GM19035 (cell line): ENCODE results near the gene OR10K2.
"Not testable (repeated sequence)": the region's sequence is repeated elsewhere in the genome, so short reads cannot be mapped to it uniquely, and the experiment has no call there.

Source experiments
- ATAC-seq: cut with Tn5 transposase; IDR thresholded peaks from one replicate; pipeline ENCODE4 v1.9.1; 2021; ENCODE audit not compliant: unreplicated experiment

The OR10K2 gene

GRCh38 chr1:158426137-158426536, at the start of gene OR10K2:
TSS of gene OR10K2 (minus strand) at chr1:158426237. CDS start at chr1:158420866, 5,371 bp downstream.
- ATAC-seq = no peak

- ATAC-seq = no peak
Observed at GRCh38 chr1:158471920-158472319, 45.9 kb upstream of the OR10K2 start, which contains the start of gene OR10R2. TSS of gene OR10R2 (plus strand) at chr1:158472220. CDS start at chr1:158472326, 106 bp downstream.

DNA sequence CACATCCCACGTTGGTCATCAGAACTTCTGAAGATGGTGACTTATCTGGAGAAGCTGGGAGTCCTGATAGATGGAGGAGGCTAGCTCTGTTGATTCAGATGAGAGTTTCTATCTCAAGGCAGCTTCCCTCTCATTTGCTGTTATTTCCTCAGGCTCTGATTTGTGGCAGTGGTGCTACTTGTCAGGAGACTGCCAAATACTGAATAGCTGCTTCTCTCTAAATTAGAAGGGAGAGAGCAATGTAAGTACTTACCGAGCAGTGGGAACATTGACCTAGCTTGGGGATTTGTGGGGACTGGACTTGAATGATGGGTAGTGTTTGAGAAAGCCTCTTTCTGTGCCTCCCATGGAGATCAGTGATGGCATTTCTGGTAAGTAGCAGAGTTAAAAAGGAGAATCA, 35.5 kb upstream of the OR10K2 start, which contains the start of gene OR10K1:
Gene OR10K1 (plus strand): TSS at position 301 of the 400 bp plus-strand sequence. CDS start 3,728 bp downstream, outside the sequence.
- ATAC-seq = no peak

- no peak for ATAC-seq
Observed at GRCh38 chr1:158458263-158458662, 32.2 kb upstream of the OR10K2 start.

- ATAC-seq = no peak
Observed at GRCh38 chr1:158457246-158457645, 31.2 kb upstream of the OR10K2 start.

DNA sequence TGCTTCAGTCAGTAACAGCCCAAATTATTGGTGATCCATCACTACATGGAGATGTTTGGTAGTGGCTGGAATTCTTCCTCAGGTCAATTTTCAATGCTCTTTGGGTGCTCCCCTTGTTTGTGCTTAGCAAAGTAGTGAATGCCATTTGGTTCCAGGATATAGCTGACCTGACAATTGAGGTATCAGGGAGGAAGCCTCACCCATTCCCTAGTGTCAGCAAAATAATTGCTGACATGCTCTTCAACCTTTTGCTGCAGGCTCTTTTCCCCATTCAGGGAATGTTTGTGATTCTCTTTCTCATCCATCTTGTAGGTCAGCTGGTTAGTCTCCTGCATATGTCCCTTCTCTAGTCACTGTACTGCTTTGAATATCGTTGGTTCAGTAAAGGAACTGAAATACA, 28.5 kb upstream of the OR10K2 start:
- ATAC-seq = no peak

- no peak for ATAC-seq
Observed at GRCh38 chr1:158445376-158445775, 19.3 kb upstream of the OR10K2 start.

GRCh38 chr1:158434741-158435140, 8.7 kb upstream of the OR10K2 start:
- ATAC-seq = no peak

- not testable (repeated sequence) for ATAC-seq
Observed at GRCh38 chr1:158430163-158430562, 4.1 kb upstream of the OR10K2 start.

DNA sequence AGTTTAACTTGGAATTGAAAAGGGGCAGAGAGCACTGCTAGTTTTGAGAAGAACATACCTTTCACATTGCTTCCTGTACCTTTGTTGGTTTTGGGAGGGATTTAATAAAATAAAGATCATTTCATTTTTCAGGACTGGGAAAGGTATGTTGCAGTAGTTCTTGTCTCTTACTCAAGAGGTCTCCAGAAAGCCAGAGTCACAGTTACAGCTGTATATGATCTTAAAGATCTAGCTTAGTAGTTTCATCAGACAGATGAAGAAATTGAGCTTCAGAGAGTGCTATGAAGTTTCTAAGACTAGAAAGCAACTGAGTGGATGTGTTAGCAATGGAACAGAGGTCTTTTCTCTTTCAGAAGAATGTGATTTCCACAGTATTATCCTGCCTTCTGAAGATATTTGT, 1.0 kb downstream of the OR10K2 start:
- ATAC-seq = no peak

- no peak for ATAC-seq
Observed at GRCh38 chr1:158422212-158422611, 3.8 kb downstream of the OR10K2 start.

GRCh38 chr1:158417586-158417985, 8.5 kb downstream of the OR10K2 start:
- no peak for ATAC-seq

DNA sequence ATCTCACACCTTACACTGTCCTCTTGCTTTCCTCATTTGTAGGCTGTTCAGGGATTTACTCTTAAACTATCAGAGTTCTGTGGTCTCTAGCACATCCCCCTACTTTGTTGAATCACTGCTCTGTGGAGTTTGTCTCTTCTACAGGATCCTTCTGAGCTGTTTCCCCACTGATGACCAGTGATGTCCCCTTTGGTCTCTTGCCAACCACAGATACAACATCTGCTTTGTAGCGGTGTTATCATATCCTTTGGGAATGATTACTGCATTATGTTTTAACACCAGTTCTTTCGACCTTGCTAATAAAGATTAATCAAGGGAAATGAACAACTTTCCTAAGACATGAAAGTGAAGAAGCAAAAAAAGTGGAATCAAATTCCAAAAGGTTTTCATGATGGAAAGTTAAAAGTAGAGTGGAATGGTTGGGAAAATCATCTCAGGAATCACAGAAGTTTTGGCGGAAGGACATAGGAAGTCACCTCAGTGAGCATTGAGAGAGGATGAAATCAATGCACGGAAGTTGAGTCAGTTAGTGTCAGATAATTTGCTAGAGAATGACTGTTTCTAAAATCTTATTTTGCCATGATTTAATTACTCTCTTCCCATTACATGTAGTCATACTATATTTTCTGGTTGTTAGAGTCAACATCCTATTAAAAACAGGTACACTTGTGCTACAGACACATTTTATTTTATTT, 11.2 kb downstream of the OR10K2 start:
- no peak for ATAC-seq

- no peak for ATAC-seq
Observed at GRCh38 chr1:158407092-158407491, 18.9 kb downstream of the OR10K2 start.

DNA sequence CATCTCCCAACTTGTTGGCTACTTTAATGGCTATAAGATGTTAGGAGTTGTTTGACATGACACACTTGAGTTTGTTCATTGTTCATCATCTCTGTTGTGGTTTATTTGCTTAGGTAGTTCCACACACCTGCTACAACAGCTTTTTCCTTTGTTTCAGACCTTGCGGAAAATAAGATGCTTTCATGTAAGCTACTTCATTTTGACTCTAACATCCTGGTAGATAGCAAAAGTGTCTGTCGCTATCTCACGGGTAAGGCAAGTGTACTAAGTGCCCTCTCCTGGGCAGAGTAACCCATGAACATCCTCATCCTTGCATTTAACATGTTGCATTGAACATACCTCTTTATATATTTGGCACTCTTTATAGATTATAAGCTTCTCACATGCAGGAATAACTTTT, 25.2 kb downstream of the OR10K2 start:
- no peak for ATAC-seq

DNA sequence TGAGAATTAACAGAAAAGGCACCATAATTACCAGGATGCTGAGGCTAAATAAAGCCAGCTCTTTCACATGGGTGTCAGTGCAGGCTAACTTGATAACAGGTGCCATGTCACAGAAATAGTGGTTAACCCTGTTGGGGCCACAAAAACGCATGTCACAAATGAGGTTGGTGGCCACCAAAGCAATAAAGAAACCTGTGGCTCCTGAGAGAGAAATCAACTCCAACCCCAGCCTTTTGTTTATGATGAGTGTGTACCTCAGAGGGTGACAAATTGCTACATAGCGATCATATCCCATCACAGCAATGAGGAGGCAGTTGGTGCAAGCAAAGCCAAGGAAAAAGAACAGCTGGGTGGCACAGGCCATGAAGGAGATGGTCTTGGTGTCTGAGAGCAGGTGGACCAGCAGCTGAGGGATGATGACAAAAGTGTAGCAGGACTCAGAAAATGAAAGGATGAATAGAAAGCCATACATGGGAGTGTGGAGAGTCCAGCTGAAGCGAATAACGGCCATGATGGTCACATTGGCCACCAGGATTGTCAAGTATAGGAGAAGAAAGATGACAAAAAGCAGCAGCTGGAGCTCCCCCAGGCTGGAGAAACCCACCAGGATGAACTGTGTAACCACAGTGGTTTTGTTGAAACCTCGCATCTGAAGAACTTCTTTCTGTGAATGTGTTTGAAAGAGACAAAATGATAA, 27.1 kb downstream of the OR10K2 start, which contains the start of gene OR10T2:
Gene OR10T2 (minus strand): TSS at position 649 of the 697 bp plus-strand sequence. CDS start 0 bp downstream, at position 649.
- no peak for ATAC-seq

DNA sequence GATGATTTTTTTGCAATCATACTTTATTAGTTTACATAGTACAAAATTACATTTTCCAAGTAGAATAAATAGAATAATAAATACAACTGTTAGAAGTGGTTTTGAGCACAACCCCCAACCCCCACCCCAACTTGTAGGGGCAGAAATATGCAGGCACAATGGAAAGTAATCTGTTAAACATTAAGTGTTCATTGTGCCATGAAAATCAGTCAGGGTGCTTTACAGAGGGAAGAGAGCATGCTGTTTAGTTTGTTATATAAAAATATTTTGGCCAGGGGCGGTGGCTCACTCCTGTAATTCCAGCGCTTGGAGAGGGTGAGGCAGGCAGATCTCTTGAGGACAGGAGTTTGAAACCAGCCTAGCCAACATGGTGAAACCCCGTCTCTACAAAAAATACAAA, 29.4 kb downstream of the OR10K2 start:
- ATAC-seq = no peak

GRCh38 chr1:158393476-158393875, 32.6 kb downstream of the OR10K2 start:
- no peak for ATAC-seq

DNA sequence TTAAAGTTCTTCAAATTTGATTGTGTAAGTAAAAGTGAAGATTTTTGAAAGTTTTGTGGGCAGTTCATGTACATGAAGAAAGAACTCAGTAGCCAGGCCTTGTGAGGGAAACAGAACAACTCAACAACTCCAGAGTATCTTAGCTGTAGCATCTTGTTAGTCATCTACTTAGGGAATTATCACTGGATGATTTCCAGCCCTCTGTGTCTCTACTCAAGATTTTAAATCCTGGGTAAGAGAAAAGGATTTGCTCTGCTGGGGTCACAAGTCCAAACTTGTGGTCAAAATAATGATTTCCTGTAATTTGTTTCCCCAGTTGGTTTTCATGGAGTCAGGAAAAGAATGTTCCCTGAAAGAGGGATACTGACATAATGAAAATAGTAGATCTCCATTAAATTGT, 34.9 kb downstream of the OR10K2 start:
- no peak for ATAC-seq

GRCh38 chr1:158390331-158390730, 35.7 kb downstream of the OR10K2 start:
- no peak for ATAC-seq

DNA sequence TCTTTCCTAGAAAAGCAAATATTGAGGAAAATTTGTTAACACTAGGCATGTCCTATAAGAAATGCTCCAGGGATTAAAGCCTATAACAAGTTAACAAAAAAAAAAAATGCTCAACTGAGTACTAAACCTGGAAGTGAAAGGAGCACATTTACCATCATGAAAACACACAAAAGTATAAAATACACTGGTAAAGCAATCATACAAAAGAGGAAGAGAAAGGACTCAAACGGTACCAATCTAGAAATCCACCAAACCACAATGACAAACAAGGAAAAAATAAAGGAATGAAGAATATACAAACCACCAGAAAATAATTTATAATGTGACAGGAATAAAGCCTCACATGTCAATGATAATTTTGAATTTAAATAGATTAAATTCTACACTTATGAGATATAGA, 51.2 kb downstream of the OR10K2 start:
- no peak for ATAC-seq

GRCh38 chr1:158374101-158374500, 51.9 kb downstream of the OR10K2 start:
- not testable (repeated sequence) for ATAC-seq
